ENCODE measurements around the gene KHDC1L.
"Not testable (repeated sequence)": the region's sequence is repeated elsewhere in the genome, so short reads cannot be mapped to it uniquely, and the experiment has no call there.

The KHDC1L gene

DNA sequence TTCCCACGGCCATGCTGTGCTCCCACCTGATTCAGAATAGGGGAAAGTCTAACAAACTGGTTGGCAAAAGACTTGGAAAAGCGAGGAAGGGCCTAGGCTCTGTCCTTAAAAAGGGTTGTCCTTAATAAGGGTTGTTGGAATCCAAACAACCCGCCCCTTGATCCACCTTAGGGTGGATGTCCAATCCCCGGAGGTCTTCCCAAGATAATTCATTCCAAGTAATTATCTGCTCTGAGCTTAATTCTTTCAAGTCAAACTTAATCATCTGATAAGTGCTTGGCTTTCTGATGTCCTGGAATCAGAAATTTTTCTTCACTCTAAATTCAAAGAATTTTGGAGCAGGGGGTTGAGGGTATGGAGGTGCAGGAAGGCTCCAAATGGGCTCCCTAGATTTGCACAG is at the start of gene KHDC1L:
Gene KHDC1L (minus strand): TSS at position 101 of the 400 bp plus-strand sequence. CDS start 88 bp downstream, at position 13.
- no peak for DNase-seq

- DNase-seq = not testable (repeated sequence)
These were observed 44.0 kb upstream of the KHDC1L start for GRCh38 chr6:73269296-73269695.

- not testable (repeated sequence) for DNase-seq
These were observed 43.6 kb upstream of the KHDC1L start for GRCh38 chr6:73268896-73269295.

DNA sequence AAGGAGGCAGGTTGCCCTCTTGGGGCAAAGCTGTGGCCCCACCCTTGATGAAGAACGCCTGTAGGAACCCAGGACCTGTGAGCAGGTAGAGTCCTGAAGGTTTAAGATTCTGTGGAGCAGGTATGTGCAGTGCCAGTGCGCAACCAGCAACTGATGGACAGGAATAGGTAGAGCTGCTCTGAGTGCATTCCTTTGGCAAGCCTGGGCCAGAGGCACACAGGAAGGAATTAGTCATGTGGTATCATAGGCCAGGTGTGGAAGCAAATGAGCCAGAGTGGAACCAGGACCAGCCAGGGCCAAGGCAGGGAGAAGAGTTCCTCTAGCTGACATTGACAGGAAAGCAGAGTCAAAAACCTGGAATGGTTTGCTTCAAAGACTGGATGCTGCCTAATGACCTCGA is 39.1 kb upstream of the KHDC1L start:
- no peak for DNase-seq

GRCh38 chr6:73263570-73263909 is 38.2 kb upstream of the KHDC1L start:
- no peak for DNase-seq

DNA sequence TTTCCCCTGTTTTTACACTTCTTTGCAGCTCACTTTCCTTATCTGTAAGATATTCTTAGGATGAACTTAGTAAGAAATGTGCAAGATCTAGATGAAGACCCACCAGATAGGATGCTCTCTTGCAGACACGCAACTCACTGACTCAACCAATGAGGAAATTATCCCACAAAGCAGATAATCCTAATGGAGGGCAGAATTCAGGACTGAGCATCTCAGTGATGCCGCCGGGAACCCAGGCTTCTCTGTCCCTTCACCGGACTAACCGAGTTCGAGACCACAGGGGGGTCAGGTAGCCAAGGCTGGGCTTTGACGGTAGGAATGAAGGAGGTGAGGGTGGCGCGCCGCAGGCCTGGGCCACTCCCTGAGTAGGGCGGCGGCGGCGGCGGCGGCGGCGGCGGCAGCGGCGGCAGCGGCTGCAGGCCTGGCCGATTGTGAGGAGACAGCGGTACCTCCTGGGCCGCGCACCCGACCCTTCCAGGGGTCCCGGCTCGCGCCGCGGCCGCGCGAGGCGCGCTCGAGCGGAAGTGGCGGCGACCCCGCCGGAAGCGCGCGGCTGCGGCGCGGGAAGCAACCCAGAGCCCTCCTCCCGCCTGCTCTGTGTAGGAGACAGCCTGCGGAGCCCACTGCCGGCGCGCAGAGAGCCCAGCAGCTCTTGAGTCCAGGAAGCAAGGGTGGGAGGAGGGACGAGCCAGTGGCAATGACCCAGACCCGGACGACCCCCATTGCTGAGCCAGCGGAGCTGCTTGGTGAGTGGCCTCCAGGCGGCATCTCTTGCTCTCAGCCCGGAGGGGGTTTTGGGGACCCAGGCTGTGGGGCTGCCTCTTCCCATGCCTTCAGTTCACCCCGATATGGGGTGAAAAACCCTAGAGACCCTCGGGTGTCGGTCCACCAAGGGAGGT is 37.6 kb upstream of the KHDC1L start, which contains the start of gene KHDC1:
Gene KHDC1 (minus strand): TSS at position 526 of the 899 bp plus-strand sequence. CDS start 20,679 bp downstream, outside the sequence.
- peak; percentile 69 for DNase-seq

DNA sequence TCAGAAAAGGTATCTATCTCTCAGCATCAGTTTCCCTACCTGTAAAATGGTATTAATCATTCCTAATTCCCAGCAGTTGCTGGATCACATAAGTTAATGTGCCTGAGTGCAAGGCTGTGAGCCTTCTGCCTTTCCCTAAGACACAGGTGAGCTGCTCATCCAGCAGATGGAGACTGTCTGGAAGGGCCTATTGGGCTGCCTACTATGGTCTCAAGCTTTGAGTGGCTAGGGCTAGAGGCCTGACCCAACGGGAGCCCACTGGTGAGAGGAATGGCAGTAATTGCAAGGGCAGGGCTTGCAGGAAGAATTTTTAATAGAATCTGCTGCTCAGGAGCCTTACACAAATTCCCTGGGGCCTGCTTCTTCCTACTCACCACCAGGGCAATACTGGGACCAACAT is 33.4 kb upstream of the KHDC1L start:
- no peak for DNase-seq

DNA sequence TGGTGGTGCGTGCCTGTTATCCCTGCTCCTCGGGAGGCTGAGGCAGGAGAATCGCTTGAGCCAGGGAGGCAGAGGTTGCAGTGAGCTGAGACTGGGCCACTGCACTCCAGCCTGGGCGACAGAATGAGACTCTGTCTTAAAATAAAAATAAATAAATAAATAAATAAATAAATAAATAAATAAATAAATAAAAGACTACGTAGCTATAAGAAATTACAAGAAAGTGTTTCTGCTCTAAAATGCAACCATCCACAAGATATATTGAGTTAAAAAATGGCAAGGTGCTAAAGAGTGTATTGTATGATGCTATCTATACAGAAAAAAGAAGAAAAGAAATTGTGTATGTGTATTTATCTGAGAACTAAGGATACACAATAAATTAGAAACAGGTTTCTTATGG is 29.0 kb upstream of the KHDC1L start:
- not testable (repeated sequence) for DNase-seq

DNA sequence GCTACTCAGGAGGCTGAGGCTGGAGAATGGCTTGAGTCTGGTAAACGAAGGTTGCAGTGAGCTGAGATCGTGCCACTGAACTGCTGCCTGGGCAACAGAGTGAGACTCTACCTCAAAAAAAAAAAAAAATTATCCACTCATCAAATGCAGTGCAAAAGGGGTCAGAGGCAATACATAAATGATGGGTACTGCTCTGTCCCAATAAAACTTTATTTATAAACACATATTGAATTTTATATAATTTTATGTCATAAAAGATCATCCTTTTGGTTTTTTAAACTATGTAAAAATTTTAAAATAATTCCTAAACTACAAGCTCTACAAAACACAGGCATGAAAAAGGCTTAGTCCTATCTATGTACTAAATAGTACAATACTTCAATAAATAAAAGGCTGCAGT is 27.4 kb upstream of the KHDC1L start:
- DNase-seq = no peak

GRCh38 chr6:73250016-73250415 is 24.7 kb upstream of the KHDC1L start:
- DNase-seq = no peak

DNA sequence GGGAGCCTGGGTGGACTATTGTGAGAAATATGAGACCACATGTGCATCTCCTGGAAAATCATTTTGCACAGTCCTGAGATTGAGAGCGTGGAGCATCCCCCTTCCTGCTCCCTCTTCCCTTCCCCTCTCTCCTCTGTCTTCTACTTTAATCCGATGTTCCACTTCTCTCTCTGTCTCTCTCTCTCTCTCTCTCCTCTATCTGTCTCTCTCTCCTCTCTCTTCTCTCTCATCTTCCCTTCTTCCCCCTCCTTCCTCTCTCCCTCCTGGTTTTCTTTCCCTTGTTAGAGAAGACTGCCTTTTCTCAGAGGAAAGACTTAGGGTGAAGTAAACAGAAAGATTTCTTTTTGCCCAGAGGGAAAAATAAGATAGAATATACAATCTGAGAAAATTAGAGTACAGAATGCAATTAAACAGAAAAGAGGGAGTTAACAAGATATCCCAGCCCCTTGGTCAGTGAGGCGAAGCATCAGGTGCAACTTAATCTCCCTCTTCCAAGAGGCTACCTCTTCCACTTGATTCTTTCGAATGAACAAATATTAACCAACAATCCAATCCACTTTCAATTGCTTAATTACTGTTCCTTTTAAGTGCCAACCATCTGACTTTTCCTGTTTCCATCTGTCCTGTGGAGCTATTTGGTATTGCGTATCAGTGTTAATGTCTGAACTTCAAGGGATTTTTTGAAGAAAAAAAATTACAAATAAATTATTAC is 23.1 kb upstream of the KHDC1L start:
- DNase-seq = no peak

DNA sequence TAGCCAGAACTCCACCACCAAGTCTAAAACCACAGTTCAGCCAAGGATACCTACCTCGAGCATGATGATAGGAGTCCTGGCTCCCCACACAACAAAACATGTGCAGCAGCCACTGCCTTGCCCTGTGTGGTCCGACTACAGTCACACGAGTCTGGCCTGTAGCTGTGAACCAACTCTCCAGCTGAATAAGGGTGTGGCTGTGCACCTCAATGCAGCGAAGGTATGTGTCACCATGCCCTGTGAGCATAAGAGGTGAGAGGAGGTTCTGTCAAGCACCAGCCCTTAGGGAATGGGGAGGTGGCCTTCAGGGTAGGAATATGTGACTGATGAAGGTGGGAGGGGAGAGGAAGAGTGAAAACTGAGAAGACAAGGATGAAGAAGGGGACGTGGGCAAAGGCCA is 16.7 kb upstream of the KHDC1L start:
- no peak for DNase-seq

DNA sequence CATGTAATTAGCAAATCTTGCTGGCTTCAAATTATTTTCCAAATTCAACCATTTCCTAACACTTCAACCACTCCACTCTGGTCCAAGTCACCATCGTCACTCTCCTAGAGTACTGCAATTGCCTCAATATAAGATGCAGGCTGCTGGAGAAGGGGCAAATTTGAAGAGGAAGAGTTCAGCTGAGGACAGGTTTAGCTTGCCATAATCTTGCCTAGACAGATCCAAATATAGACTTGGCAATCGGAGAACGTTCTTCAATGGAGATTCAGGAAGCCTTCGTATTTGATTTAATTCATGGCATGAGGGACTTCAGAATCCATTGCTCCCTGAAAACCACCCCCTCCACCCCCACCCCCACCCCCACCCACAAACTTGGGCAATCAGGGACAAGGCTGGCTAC is 15.4 kb upstream of the KHDC1L start:
- DNase-seq = no peak

- DNase-seq = no peak
These were observed 11.0 kb upstream of the KHDC1L start for GRCh38 chr6:73236144-73236750.

GRCh38 chr6:73234733-73235132 is 9.4 kb upstream of the KHDC1L start:
- no peak for DNase-seq

DNA sequence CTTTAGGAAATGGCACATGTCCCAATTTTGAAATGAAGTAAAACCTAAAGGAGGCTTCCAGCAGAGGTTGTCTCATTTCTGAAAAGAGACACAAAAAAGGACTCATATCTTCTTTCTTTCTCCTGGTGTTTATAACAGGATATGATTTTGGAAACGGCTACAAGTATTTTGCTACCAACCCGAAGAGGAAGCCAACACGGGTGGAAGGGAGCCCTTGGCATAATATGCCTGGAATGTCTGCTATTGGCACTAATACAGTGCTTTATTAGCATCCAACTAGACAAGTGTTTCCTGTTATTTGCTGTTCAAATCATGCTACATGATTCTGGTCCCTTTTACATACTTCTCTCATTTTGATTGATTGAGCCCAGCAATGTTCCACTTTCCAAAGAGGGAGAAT is 8.7 kb upstream of the KHDC1L start:
- not testable (repeated sequence) for DNase-seq

- no peak for DNase-seq
These were observed 7.8 kb upstream of the KHDC1L start for GRCh38 chr6:73233048-73233447.

GRCh38 chr6:73231986-73232391 is 6.7 kb upstream of the KHDC1L start:
- DNase-seq = no peak

GRCh38 chr6:73227606-73228255 is 2.4 kb upstream of the KHDC1L start:
- no peak for DNase-seq

GRCh38 chr6:73216859-73217258 is 8.4 kb downstream of the KHDC1L start:
- no peak for DNase-seq

GRCh38 chr6:73209117-73209516 is 16.2 kb downstream of the KHDC1L start:
- DNase-seq = no peak

DNA sequence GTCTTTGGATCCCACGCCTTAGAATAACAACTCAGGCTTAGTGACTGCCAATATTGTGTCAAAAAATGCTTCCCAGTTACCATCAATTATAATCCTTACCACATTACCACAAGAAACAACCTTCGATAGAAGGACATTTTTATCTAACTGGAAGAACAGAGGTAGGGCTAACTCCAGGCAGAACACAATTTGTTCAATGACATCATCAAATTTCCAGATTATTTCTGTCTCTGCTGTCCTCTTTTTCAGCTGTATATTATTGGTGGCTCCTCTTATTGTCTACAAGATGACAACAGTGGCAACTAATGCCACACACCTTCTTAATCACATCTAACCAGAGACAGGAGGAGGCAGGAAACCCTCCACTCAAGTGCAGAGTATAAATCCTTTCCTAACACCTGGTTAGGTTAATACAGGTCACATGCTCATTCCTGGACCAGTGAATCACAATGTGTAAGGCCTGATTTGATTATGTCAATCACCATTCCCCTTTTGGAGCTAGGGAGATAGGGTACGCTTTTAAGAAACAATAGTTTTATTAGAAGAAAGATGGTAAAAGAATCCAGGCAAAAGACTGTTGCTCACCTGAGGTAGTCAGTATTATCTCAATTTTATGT is 18.0 kb downstream of the KHDC1L start:
- DNase-seq = no peak

- no peak for DNase-seq
These were observed 21.0 kb downstream of the KHDC1L start for GRCh38 chr6:73204252-73204651.
